ENCODE data around the gene MRPS15. TPM values are rescaled to one million over a fixed set of nuclear protein-coding genes. Genes with fewer than 3 reads are reported as not detected.

MRPS15 gene
- total RNA-seq, 1 experiment from 2014 or later, result 132 TPM

DNA sequence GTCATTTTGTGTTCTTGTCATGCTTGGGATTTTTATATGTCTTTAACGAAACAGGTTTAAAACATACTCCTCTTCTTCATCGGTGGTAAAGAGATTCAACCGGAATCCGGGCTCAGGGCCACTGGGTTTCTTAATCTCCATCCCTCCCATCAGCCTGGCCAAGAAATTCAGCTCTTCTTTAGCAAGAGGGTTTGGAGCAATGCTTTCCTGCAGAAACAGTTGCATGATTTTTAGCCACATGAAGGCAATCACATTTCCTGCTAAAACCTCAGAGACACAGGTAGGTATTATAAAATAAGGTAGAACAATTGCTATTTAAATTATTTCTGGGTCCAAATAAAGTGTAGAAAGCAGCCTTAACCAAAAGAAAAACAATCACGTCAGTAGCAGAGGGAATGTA, 43.8 kb downstream of the MRPS15 start:
- no peak for DNase-seq (ENCODE audit: low read depth)

DNA sequence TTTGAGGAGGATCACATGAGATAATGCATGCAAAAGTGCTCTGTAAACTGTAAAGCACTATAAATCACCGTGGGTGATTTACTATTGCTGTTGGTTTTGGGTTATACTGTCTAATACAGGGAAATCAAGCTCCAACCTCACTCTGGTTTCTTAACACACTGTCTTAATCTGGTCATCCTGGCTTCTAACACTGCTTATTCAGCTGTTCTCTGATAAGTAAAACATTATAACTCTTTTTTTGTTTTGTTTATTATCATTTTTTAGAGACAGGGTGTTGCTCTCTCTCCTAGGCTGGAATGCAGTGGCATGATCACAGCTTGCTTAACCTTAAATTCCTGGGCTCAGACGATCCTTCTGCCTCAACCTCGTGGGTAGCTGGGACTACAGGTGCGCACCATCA, 44.6 kb downstream of the MRPS15 start:
- DNase-seq (ENCODE audit: low read depth), result no peak

DNA sequence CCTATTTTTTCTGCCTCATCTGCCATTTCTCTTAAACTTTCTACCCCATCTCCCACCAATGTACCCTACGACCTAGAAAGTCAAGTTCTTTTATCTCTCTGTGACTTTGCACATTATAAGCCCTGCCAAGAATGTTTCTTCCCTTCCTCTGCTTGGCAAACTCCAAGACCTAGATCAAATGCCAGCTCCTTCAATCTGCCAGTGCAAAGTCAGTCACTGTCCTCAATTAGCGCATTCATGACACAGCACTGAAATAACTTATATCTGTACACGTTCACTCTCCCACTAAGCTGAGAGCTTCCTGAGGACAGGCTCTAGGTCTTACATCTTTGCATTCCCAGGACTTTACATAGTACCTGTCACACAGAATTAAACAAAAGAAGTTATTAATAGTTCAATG, 45.0 kb downstream of the MRPS15 start:
- no peak for DNase-seq (ENCODE audit: low read depth)

DNA sequence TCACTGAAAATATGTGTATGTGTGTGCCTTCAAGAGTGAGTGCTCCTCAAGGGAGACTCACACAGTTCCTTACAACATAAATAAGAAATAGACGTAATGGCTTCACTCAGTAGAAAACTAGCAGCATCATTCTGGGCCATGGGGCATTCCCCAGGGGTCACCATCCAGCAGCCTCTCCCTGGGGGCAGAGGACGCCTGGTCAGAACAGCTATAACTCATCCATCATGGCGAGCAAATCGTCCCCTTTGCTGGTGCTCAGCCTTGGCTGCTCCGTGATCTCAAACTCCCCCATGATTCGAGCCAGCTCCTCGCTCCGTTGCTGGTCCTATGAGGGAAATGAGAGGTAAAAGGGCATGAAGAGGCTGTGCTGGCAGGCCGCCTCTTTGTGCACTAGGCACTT, 46.3 kb downstream of the MRPS15 start:
- DNase-seq (ENCODE audit: low read depth), result no peak

DNA sequence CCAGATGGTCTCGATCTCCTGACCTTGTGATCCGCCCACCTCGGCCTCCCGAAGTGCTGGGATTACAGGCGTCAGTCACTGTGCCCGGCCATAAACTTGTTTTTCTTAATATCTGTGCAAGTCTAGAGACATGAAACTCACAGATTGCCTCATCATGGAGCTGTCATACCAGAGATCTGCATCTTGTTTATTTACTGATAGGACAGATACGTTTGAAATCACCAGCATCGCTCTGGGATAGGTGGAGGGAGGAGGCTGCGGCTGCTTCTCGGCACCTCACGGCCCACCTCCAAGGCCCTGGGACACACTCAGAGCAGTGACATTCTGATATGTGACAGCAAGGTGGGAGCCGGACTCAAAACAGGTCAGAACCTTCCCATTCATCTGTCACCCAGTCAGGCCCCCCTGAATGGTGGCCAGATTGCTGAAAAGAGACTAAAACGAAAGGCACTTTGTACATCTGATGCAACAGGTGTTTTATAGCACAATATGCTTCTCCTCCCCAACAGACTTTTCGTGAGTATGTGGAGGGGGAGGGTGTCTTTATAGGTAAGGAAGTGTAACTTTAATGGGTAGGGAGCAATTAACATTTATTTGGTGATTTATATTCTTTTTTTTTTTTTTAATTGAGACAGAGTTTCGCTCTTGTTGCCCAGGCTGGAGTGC, 48.4 kb downstream of the MRPS15 start:
- no peak for DNase-seq (ENCODE audit: low read depth)

DNA sequence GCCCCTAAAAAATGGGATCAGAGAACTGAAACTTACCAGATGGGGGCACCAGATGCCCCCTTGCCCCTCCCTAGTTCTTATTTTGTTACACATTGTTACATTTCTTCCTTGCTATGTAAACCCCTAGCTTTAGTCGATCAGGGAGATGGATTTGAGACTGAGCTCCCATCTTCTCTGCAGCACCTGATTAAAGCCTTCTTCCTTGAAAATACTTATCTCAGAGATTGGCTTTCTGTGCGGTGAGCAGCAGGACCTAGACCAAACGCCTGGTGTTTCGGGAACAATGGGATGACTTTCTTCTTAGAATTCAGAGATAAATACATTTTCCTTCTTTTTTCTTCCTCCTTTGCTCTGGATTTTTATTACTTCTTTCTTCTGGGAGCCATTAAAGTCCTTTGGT, 49.8 kb downstream of the MRPS15 start:
- no peak for DNase-seq (ENCODE audit: low read depth)

DNA sequence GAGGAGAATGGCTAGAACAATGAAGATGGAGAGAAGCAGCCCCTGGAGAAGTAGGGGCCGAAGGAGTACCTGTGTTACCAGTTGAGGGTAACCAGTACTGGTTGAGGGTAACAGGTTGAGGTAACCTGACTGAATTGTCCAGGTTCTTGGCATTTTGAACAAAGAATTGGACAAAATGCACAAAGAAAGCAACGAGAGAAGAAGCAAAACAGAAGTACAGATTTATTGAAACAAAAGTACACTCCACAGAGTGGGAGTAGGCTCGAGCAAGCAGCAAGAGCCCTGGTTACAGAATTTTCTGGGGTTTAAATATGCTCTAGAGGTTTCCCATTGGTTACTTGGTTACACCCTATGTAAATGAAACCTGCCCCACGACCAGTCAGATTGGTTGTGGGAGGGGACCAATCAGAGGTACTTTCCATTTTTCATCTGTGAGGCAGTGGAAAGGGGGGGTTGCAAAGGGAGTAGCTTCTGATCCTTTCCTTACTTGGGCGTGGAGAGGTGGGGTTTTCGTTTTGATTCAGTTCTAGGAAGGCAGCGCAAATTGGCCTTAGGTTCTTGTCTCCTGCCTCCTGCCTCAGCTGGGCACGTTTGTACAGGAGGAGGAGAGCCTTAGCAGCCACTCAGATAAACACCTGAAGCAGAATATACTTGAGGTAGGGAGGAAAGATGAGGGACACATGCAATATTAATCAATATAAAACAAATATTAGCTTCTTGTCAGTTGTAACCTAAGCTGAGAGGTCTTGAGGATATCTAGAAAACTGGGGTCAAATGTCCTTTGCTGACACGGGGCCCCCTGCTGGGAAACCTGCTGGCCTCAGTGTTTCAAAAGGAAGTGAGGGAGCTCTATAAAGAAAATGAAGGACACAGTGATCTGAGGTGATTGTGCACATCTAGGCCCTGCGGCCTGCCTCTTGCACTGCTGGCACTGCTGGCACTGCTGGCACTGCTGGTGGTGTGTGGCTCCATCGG, 52.2 kb downstream of the MRPS15 start:
- peak; percentile 46 for DNase-seq (ENCODE audit: low read depth)

DNA sequence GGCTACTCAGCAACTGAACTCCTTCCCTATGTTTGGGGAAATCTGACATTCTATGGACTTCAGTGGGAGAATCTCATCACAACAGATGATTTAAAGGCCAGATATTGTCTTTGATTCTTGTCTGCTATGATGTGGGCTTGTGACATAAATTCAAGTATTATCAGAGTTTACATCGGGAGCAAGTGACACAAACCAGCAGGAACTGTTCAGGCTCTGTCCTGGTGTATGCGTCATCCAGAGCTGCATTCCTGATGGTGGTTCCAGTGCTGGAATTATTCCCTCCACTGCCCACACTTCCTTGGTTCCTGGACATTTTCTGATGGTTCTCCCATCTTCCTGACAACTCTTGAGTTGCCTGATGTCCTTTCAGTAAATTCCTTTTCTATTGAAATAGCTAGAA, 55.7 kb downstream of the MRPS15 start:
- peak; percentile 85 for DNase-seq (ENCODE audit: low read depth)

DNA sequence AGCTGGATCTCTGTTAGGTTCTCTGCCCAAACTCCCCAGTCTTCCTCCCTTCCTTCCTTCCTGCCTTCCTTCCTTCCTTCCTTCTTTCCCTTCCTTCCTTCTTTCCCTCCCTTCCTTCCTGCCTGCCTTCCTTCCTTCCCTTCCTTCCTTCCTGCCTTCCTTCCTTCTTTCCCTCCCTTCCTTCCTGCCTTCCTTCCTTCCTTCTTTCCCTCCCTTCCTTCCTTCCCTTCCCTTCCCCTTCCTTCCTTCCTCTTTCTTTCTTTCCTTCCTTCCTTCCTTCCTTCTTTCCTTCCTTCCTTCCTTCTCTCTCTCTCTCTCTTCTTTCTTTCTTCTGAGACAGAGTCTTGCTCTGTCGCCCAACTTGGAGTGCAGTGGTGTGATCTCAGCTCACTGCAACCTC, 57.7 kb downstream of the MRPS15 start:
- no peak for DNase-seq (ENCODE audit: low read depth)

Other genes with a start within 250 kb of the MRPS15 start
- gene THRAP3, start 239.9 kb downstream of the MRPS15 start, total RNA-seq (2014; rRNA removed; shearing (Covaris generic)), result 67.3 and 67.4 TPM in 2 replicates
- 0.25 TPM in 1 of 2 replicates, not detected in the other for gene SH3D21, start 158.0 kb downstream of the MRPS15 start, total RNA-seq (2014; rRNA removed; shearing (Covaris generic))
- gene EVA1B, start 140.7 kb downstream of the MRPS15 start, total RNA-seq (2014; rRNA removed; shearing (Covaris generic)), result 35.8 and 44.5 TPM in 2 replicates
- 13.2 and 21.4 TPM in 2 replicates for gene STK40, start 78.5 kb downstream of the MRPS15 start, total RNA-seq (2014; rRNA removed; shearing (Covaris generic))
- 6.8 and 7.6 TPM in 2 replicates for gene LSM10, start 66.5 kb downstream of the MRPS15 start, total RNA-seq (2014; rRNA removed; shearing (Covaris generic))
- gene OSCP1, start 13.9 kb downstream of the MRPS15 start, total RNA-seq (2014; rRNA removed; shearing (Covaris generic)), result 4.2 and 9.0 TPM in 2 replicates
- not detected in 2 replicates for gene CSF3R, start 18.5 kb upstream of the MRPS15 start, total RNA-seq (2014; rRNA removed; shearing (Covaris generic))

All from M059J (cell line).